Ishikawa (cell line): ENCODE measurements around the gene RAD23B.

Experiments used
- CREB1 ChIP-seq: IDR thresholded peaks from 2 replicates; pipeline ENCODE4 v1.6.1; 2012; ENCODE audit warnings: low read depth
- EGR1 ChIP-seq: IDR thresholded peaks from 2 replicates; pipeline ENCODE4 v1.6.1; 2012
- EP300 ChIP-seq: IDR thresholded peaks from 2 replicates; pipeline ENCODE4 v1.6.1; 2012; ENCODE audit warnings: borderline replicate concordance
- FOXM1 ChIP-seq: IDR thresholded peaks from 2 replicates; pipeline ENCODE4 v1.6.1; 2012; ENCODE audit warnings: low read depth, borderline replicate concordance
- MAX ChIP-seq: IDR thresholded peaks from 2 replicates; pipeline ENCODE4 v1.6.1; 2012
- NFIC ChIP-seq: IDR thresholded peaks from 2 replicates; pipeline ENCODE4 v1.6.1; 2012
- RAD21 ChIP-seq: IDR thresholded peaks from 2 replicates; pipeline ENCODE4 v1.6.1; 2012; ENCODE audit warnings: low read depth
- REST ChIP-seq: IDR thresholded peaks from 2 replicates; pipeline ENCODE4 v1.6.1; 2012; ENCODE audit warnings: low read depth, mild to moderate bottlenecking
- TAF1 ChIP-seq: IDR thresholded peaks from 2 replicates; pipeline ENCODE4 v1.6.1; 2012; ENCODE audit warnings: low read depth, mild to moderate bottlenecking
- TEAD4 ChIP-seq: IDR thresholded peaks from 2 replicates; pipeline ENCODE4 v1.6.1; 2012
- YY1 ChIP-seq: IDR thresholded peaks from 2 replicates; pipeline ENCODE4 v1.6.1; 2012; ENCODE audit warnings: low read depth

- TF ChIP-seq EP300: no peak
- no peak for TF ChIP-seq RAD21
- no peak for TF ChIP-seq REST
- no peak for TF ChIP-seq YY1
- TF ChIP-seq MAX: no peak
- TF ChIP-seq CREB1: no peak
- TF ChIP-seq TAF1: no peak
- TF ChIP-seq TEAD4: no peak
- TF ChIP-seq FOXM1: no peak
- TF ChIP-seq NFIC: no peak
- no peak for TF ChIP-seq EGR1
Measured at GRCh38 chr9:107270580-107270979, 12.5 kb upstream of the RAD23B start.
